Right cardiac atrium (tissue), 5 donors: ENCODE data around the gene COX6A1. TPM values are rescaled to one million over a fixed set of nuclear protein-coding genes. Genes with fewer than 3 reads are reported as not detected.

Source experiments
- ATAC-seq, 2 donors: fragments of 200-7000 bp; cut with Tn5 transposase; one replicate each; pipeline versions ENCODE4 v1.8.0 to v1.9.1; 2020; ENCODE audit warnings: moderate library complexity in 2 of 2, mild to moderate bottlenecking in 1 of 2
- DNase-seq, 3 donors: peaks; one replicate each; pipeline ENCODE4 v3.0.0-alpha.2; 2020
- H3K27ac ChIP-seq: one replicate; pipeline ENCODE4 v1.5.1; 2013; ENCODE audit warnings: mild to moderate bottlenecking, low read length, control low read depth, moderate library complexity
- H3K27me3 ChIP-seq: one replicate; pipeline ENCODE4 v1.6.1; 2013; ENCODE audit not compliant: control insufficient read depth, insufficient read depth
- H3K4me1 ChIP-seq: one replicate; pipeline ENCODE4 v1.6.1; 2013; ENCODE audit warnings: low read length; ENCODE audit not compliant: control insufficient read depth, insufficient read depth
- H3K4me3 ChIP-seq: one replicate; pipeline ENCODE4 v1.5.1; 2013; ENCODE audit warnings: low read length, control low read depth
- H3K9me3 ChIP-seq: one replicate; pipeline ENCODE4 v1.6.1; 2013; ENCODE audit warnings: low read length; ENCODE audit not compliant: control insufficient read depth
- WGBS: extraction: QIAGEN DNeasy Blood & Tissue Kit; methylation state at CpG from one replicate; pipeline ENCODE4 v1.1.7; 2013; 5-methylcytosine and 5-hydroxymethylcytosine counted together
- intact Hi-C, 4 donors: fragments of 100-400 bp; cut with DNase I; formaldehyde crosslinking; loops; one replicate each; pipeline versions ENCODE4 v1.11.0 to v1.14.0; 2022 to 2023
- polyA plus RNA-seq: library from polyadenylated mRNA; stranded (reverse); fragments of 200-250 nt; gene quantifications from one replicate; pipeline ENCODE4 v1.2.3, GENCODE V29; 2013
- total RNA-seq, 4 donors: library from RNA; stranded (reverse); fragmentation: NEBNext Ultra II Directional; extraction: Animal tissue kit (Norgen Biotek cat#: 25700); gene quantifications; one replicate each; pipeline ENCODE4 v1.2.1, GENCODE V29; 2021
- donor health status: healthy with polysubstance abuse.
- donor health status: DM: no; HTN: yes; CAD: no.
- donor health status: DM: no; HTN: no; CAD: no.
- donor health status: DM: no; HTN: yes; CAD: no; lungs with severe emphysema.
- donor health status: DM: yes; HTN: yes; CAD: no.

COX6A1 gene
- total and polyA plus RNA-seq, 5 donors, result 132 to 553 (median 183) TPM

DNA sequence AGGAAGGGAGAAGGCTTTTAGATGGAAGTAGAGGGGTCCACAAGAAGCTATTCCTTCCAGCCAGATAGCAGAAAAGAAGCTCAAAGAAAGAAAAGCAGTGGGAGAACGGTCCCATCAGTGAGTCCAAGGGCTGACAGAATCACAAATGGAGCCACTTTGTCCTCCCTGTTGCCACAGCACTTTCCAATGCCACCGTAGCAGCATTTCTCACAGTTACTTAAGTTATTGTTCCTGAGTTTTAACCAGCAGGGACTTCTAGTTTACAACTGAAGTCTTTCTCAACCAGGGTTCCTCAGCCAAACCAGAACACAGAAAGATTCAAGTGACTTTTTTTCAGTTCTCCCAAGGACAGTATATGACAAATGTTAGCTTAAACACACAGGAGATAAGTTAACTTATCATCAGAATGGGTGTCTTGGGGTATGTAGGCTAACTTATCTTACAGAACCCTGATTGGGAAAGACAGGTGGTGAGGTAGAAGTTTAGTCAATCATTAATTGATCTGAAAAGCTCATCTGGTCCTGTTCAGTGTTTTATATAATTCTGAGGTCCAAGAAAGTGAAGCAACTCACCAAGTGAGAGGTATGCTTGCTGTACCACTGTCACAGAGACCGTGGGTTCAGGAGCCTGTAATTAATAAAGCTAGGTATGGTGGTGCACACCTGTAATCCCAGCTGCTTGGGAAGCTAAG lies 15.3 kb downstream of the COX6A1 start:
- DNase-seq (no peak), ATAC-seq (no peak)
- H3K4me1 ChIP-seq, result no peaks in the 10 kb centered on the region
- intact Hi-C loops, result no loop called here
- 93% methylated on average over 3 of the region's 3 CpGs for WGBS
- no peaks in the 10 kb centered on the region for H3K9me3 ChIP-seq
- no peaks in the 10 kb centered on the region for H3K27me3 ChIP-seq
- no peak overlapping the region for H3K27ac ChIP-seq
- no peak overlapping the region for H3K4me3 ChIP-seq

DNA sequence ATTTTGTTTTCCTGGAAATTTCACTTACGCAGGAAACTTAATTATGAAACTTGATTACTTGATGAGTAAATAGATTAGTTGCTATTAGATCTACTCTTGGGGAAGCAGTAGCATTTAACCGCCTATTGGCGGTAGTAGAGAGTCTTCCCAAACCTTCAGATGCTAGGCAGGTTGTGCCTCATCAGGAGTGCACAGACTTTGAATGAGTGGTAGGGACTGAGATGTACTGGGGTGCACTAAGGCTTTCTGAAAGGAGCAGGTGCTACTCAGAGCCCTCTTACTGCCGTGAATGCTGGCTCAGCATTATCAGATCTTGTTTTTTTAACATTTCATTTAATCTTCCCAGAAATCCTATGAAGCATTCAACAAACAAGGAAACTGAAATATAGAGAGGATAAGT lies 16.1 kb downstream of the COX6A1 start:
- Histone ChIP-seq H3K4me3 (no peak overlapping the region), H3K27ac (no peak overlapping the region), H3K9me3 (no peaks in the 10 kb centered on the region), H3K4me1 (no peaks in the 10 kb centered on the region), H3K27me3 (no peaks in the 10 kb centered on the region)
- ATAC-seq, result peak; percentile 36 to 51
- WGBS, result 70% methylated on average over 4 of the region's 4 CpGs
- intact Hi-C loops, result no loop called here
- no peak for DNase-seq

DNA sequence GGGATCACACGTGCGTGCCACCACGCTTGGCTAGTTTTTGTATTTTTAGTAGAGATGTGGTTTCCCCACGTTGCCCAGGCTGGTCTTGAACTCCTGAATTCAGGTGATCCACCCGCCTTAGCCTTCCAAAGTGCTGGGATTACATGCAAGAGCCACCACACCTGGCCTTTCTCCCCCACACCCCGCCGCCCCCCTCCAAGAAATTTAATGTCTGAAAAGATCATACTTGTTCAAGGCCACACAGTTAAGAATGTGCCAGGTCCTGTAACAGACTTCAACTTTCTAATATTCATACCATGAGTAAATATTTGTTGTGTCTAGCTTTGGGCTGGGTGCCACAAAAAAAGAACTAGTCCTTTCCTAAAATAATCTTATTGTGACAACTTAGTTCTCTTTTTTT lies 17.4 kb downstream of the COX6A1 start:
- ATAC-seq, result no peak
- no peak overlapping the region for H3K4me3 ChIP-seq
- intact Hi-C loops, result no loop called here
- no peaks in the 10 kb centered on the region for H3K27me3 ChIP-seq
- no peak overlapping the region for H3K27ac ChIP-seq
- H3K4me1 ChIP-seq, result no peaks in the 10 kb centered on the region
- WGBS, result 89% methylated on average over 7 of the region's 7 CpGs
- no peak for DNase-seq
- H3K9me3 ChIP-seq, result no peaks in the 10 kb centered on the region

DNA sequence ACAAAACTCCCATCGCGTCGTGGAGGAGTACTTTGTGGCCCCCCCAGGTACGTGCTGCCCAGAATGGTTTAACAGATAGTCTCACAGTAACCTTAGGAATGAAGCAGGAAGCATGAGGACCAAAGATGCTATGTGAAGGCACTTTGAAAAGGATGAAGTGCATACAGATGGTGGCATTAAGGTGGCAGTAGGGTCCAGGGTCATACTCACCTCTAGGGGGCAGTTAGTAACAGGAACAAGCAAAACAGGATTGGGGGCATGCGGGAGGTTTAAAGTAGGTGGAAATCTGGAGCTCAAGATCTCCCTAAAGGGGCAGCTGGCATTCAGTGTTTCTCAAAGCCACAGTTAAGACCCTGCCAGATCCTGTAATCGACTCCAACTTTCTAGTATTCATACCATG lies 19.2 kb downstream of the COX6A1 start:
- intact Hi-C loops, result no loop called here
- H3K27me3 ChIP-seq, result no peaks in the 10 kb centered on the region
- no peaks in the 10 kb centered on the region for H3K4me1 ChIP-seq
- no peak overlapping the region for H3K4me3 ChIP-seq
- no peak overlapping the region for H3K27ac ChIP-seq
- no peak for ATAC-seq
- no peaks in the 10 kb centered on the region for H3K9me3 ChIP-seq
- 77% methylated on average over 6 of the region's 6 CpGs for WGBS
- no peak for DNase-seq

DNA sequence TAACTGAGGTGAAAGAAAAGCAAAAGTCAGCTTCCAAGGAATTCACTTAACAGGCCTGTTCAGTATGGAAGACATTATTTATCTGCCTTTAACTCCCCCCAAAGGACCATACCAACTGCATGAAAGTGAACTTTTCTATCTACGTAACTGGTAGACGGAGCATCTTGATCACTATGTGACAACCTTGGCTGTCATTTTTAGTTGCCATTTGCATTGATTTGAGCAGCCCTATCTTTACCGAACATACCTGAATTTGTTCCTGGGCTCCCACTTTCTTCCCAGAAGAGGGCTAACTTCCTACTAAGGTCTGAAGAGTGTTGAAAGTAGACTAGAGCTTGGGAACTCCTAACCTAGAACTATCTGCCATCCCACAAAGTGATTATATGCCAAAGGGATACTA lies 22.2 kb downstream of the COX6A1 start:
- no peak overlapping the region for H3K27ac ChIP-seq
- intact Hi-C loops, result no loop called here
- no peak for DNase-seq
- no peaks in the 10 kb centered on the region for H3K4me1 ChIP-seq
- no peak overlapping the region for H3K4me3 ChIP-seq
- no peaks in the 10 kb centered on the region for H3K9me3 ChIP-seq
- no peak for ATAC-seq
- 87% methylated on average over 3 of the region's 3 CpGs for WGBS
- H3K27me3 ChIP-seq, result no peaks in the 10 kb centered on the region

DNA sequence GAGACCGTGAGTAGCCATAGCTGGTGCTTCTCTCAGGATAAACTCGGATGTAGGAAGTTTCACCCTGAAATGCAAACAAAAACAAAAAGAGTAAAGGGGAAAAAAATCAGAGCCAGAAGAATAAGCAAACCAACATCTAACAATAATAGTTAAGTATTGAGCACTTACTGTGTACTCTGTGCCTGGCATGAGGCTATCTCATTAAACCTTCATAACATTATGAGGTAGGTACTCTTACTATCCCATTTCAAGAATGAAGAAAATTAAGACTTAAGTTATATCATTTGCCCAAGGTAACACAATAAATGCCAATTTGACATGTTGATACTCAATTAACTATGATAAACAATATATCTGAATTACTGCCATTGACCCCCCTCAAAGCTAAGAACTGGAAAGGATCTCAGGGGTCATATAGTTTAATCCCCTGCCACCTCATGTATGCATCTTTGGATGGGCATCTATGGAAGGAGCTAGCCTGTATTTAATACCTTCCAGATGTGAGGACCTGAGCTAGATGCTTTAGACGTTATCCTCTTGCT lies 24.3 kb downstream of the COX6A1 start:
- Histone ChIP-seq H3K9me3 (no peaks in the 10 kb centered on the region), H3K27me3 (no peaks in the 10 kb centered on the region), H3K4me1 (no peaks in the 10 kb centered on the region), H3K4me3 (no peak overlapping the region), H3K27ac (no peak overlapping the region)
- ATAC-seq (no peak), DNase-seq (no peak)
- intact Hi-C loops, result no loop called here
- 79% methylated on average over 3 of the region's 3 CpGs for WGBS

DNA sequence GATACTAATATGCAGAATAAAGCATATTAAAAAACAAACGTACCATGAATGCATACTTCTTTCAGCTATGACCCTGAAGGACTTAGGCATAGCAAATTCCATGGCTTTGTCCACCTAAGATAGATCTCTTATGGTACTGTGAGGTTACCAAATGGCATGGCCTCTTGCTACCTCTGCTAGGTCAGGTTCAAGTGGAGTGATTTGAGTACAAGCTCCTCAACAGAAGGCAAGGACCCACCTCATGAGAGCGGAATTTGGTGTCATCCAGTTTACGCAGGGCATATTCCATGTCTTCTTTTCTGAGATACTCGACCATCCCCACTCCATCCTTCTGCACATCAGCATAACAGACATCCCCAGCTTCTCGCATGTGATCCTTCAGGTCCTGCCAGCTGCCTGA lies 25.8 kb downstream of the COX6A1 start:
- no peaks in the 10 kb centered on the region for H3K4me1 ChIP-seq
- H3K27me3 ChIP-seq, result no peaks in the 10 kb centered on the region
- WGBS, result 89% methylated on average over 5 of the region's 5 CpGs
- no peak overlapping the region for H3K27ac ChIP-seq
- H3K4me3 ChIP-seq, result no peak overlapping the region
- H3K9me3 ChIP-seq, result no peaks in the 10 kb centered on the region
- intact Hi-C loops, result no loop called here
- no peak for DNase-seq
- ATAC-seq, result no peak

DNA sequence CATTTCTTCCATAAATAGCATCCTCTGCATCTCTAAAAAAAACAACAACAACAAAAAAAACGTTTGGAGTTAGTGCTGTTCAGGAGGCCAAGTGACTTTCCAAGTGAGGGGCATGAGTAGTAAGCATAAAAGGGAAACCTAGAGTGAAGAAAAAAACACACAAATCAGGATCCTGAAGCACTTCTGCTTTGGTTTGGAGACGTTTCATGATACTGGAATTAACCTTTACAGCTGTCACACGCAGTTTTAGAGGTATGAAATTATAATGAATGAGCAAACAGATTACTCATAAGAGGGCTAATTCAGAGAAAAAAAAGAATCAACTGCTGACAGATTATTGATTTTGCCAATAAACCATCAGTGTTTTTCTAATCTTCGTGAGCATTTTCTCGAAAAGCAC lies 27.8 kb downstream of the COX6A1 start:
- no peak for ATAC-seq

DNA sequence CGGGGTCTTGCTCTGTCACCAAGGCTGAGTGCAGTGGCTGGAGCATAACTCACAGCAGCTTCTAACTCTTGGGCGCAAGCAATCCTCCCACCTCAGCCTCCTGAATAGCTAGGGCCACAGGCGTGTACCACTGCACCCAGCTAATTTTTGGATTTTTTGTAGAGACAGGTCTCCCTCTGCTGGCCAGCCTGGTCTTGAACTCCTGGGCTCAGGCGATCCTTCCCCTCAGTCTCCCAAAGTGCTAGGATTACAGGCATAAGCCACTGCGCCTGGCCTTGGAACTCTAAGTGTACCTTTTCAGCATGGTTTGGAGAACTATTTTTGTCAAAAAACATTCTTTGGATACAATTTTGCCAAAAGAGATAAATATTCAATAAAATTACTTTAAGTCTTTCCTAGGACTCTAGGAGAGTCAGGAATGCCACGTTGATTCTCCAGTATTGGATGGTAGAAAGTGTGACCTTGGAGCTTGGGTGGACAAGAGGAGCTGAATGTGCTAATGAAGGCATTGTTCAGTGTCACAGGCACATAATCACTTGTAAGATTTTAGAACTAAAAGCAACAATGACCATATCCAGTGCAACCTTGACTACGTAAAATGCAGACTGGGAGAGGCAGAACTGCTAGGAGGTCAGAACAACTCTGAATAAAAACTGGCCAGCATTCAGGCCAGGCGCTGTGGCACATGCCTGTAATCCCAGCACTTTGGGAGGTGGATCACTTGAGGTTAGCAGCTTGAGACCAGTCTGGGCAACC lies 28.8 kb downstream of the COX6A1 start:
- DNase-seq, result peak in 2 of 3 donors; percentile 19 to 68
- H3K4me3 ChIP-seq, result no peak overlapping the region
- H3K27me3 ChIP-seq, result no peaks in the 10 kb centered on the region
- H3K9me3 ChIP-seq, result no peaks in the 10 kb centered on the region
- ATAC-seq, result no peak
- peak overlapping the region; percentile 25 for H3K27ac ChIP-seq
- WGBS, result 55% methylated on average over 8 of the region's 8 CpGs
- intact Hi-C loops, result no loop called here
- peaks cover 2% of the 10 kb centered on the region for H3K4me1 ChIP-seq

More for the DNA sequence above, 27.8 kb downstream of the COX6A1 start:
- H3K4me3 ChIP-seq, result no peak overlapping the region
- no peaks in the 10 kb centered on the region for H3K9me3 ChIP-seq
- DNase-seq, result no peak
- WGBS, result 48% methylated on average over 5 of the region's 5 CpGs
- H3K27ac ChIP-seq, result no peak overlapping the region
- intact Hi-C loops, result no loop called here
- peaks cover 2% of the 10 kb centered on the region for H3K4me1 ChIP-seq
- H3K27me3 ChIP-seq, result no peaks in the 10 kb centered on the region

DNA sequence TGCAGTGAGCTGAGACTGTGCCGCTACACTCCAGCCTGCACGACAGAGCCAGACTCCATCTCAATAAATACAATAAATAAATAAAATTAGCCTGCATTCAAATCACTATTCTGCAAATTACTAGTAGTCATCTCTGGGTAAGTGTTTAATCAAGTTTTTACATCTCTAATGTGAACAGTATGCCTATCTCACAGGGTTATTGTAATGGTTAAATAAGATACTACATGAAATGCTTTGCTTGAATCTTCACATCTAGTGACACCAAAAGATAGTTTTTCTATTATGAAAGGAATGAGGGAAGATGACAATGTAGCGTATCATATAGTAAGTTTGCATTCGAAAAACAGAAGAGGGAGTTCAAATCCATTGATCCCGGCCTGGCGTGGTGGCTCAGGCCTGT lies 29.5 kb downstream of the COX6A1 start:
- no peak for DNase-seq
- Histone ChIP-seq H3K4me1 (peaks cover 2% of the 10 kb centered on the region), H3K9me3 (no peaks in the 10 kb centered on the region), H3K27ac (no peak overlapping the region), H3K27me3 (no peaks in the 10 kb centered on the region), H3K4me3 (no peak overlapping the region)
- intact Hi-C loops, result no loop called here
- WGBS, result 94% methylated on average over 6 of the region's 6 CpGs
- no peak for ATAC-seq

DNA sequence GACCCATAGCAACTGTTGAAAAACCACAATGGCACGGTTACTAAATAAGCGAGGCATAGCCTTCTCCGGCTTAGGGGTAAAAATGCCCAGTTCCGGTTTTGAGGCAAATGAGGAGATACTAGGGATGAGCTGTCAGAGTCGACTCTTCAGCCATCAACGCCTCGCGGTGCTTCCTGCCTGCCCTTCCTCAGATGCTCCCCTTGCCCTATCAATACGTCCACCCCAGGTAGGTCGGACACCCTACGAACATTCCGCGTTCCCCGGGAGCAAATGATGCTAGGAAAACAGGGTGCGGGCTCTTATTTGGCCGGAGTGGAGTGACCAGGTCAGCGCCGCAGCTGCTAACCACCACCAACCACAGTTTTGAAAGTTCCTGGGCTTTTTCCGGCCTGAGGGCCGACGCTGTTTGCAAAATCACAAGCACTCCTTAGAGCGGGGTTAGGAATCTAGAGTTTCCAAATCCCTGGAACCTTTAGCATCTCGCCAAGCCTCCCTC lies 30.5 kb downstream of the COX6A1 start:
- ATAC-seq (peak in 1 of 2 donors; percentile 24), DNase-seq (peak in 2 of 3 donors; percentile 30 to 64)
- Histone ChIP-seq H3K4me1 (peaks cover 2% of the 10 kb centered on the region), H3K9me3 (no peaks in the 10 kb centered on the region), H3K27ac (peak overlapping the region; percentile 94), H3K27me3 (no peaks in the 10 kb centered on the region), H3K4me3 (peak overlapping the region; percentile 99)
- intact Hi-C loops, result no loop called here
- WGBS, result 1% methylated on average over 23 of the region's 23 CpGs
